CD4-positive, alpha-beta T cell treated with Interleukin-6 for 4 hours (primary cell): ENCODE data around the gene PJVK.
"Not testable (repeated sequence)": the region's sequence is repeated elsewhere in the genome, so short reads cannot be mapped to it uniquely, and the experiment has no call there.

Experiments
- DNase-seq: peaks from one replicate; pipeline ENCODE4 v3.0.0-alpha.2; 2020; ENCODE audit warnings: mixed read lengths

The PJVK gene, protein sequence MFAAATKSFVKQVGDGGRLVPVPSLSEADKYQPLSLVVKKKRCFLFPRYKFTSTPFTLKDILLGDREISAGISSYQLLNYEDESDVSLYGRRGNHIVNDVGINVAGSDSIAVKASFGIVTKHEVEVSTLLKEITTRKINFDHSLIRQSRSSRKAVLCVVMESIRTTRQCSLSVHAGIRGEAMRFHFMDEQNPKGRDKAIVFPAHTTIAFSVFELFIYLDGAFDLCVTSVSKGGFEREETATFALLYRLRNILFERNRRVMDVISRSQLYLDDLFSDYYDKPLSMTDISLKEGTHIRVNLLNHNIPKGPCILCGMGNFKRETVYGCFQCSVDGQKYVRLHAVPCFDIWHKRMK

GRCh38 chr2:178450774-178451525 is at the start of gene PJVK, which contains the start of gene PRKRA:
Gene PJVK, plus strand, starts transcription at chr2:178451378. Its CDS starts 2,032 bp downstream, at chr2:178453410.
Gene PRKRA, minus strand, starts transcription at chr2:178451175. Its CDS starts 145 bp downstream, at chr2:178451030.
- DNase-seq = peak; percentile 96

- no peak for DNase-seq
Measured at GRCh38 chr2:178401994-178402437, 49.2 kb upstream of the PJVK start.

GRCh38 chr2:178403671-178404306 is 47.4 kb upstream of the PJVK start:
- no peak for DNase-seq

DNA sequence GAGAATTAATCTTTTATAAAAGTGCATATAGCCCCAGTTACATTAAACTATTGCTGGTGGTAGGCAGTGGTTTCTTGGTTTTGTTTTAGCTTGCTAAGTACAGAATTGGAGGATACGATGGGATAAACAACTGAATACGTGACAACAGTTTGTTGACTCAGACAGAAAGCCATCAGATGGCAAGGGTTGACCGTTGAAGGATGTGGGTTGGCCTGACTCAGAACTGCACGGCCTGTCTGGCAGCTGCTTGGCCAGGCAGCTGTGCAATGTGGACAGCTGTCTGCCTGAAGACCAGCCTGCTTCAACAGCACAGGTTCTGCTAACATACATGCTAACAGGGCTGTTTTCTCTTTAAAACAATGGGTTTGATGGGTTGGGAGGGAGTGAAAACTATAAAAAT is 46.8 kb upstream of the PJVK start:
- no peak for DNase-seq

DNA sequence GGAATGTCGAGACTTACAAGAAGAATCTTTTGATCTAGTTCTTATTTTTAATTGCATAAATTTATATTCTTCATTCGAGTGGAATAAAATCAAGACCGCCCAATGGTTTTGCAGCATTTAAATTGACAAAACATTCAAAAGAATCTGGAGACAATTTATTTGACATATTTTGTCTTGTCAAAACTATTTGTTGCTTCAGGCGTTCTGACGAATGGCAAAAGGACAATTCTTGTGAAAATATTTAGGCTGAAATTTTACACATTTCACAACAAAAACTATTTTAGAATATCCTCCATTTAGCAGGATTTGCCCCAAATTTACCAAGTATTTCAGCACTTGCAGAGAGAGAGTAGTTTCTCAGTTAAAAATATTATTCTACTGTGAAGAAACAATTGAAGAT is 41.9 kb upstream of the PJVK start:
- DNase-seq = no peak

GRCh38 chr2:178412047-178412446 is 39.1 kb upstream of the PJVK start:
- no peak for DNase-seq

GRCh38 chr2:178412453-178412852 is 38.7 kb upstream of the PJVK start:
- not testable (repeated sequence) for DNase-seq

DNA sequence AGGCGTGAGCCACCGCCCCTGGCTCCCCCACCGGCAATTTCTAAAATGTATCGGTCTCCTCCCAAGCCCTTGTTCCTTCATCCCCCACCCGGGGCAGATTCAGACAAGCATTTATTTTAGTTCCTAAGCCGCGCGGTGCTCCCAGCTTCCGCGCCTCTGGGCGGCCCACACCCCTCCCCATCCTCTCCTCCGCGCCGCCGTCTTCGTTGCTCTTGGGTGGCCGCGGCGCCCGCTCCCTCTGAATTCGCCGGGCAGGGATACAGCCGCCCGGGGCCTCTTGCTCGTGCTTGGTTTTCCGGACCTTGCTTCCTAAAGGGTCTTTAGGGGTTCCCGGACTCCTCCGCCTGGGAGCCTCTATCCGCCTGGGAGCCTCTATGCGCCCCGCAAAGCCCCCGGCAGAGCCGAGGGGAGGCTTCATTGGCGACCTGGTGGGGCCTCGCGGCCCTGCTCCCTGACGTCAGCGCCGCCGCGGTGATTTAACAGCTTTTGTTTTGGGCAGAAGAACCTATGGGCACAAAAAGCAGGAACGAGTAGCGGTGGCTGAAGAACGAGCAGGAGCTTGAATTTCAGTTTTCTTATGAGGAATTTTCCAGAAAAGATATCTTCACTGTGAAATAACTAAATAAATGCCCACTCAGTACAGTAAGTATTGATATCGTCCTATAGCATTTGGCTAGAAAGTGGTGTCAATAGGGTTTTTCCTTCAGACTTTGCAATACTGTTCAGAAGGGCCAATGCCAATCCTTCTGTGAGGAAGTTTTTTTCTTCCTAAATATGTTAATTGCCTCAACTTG is 37.5 kb upstream of the PJVK start:
- peak; percentile 81 for DNase-seq

DNA sequence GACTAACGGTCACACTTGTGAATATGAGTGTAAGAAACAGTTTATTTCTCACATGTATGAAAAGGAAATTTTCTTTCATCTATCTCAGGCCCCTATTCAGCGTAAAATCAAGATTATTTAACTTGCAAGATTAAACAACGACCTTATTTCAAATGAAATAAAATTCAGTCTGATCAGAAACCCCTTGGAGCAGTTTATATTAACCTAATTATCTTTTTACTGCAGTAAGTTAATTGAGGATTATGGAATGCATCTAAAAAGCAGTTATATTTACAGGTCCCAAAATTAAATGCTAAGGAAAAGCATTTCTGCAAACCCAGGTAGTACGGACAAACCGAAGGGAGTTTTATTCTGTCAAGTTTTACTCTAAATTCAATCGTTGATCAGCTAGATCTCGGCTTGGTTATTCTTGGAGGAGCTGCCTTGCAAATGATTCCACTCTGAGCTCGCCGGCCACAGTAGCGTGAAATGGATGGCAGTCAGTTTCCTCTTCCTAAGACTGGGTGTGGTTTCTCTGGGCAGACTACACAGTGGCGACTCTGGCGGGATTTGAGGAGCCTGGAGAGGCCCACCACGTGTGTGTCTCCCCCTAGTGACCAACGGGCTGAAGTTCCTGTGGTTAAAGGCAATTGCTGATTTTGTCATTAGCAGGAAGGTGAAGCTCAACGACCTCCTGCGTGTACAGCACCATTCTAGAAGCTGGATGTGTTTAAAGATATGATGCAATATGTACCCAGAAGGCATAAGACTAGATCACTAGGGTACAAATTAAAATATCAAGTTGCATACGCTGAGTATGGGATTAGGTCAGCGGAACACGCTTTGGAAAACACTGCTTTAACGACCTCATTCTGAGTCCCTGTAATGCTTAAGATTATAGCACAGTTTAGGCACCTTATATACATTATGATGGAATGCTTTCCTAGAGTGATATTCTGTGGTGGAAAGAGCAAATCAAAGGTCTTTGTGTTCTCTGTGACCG is 36.6 kb upstream of the PJVK start:
- DNase-seq = peak; percentile 80

GRCh38 chr2:178415979-178416378 is 35.2 kb upstream of the PJVK start:
- DNase-seq = no peak

- DNase-seq = no peak
Measured at GRCh38 chr2:178417916-178418315, 33.3 kb upstream of the PJVK start.

DNA sequence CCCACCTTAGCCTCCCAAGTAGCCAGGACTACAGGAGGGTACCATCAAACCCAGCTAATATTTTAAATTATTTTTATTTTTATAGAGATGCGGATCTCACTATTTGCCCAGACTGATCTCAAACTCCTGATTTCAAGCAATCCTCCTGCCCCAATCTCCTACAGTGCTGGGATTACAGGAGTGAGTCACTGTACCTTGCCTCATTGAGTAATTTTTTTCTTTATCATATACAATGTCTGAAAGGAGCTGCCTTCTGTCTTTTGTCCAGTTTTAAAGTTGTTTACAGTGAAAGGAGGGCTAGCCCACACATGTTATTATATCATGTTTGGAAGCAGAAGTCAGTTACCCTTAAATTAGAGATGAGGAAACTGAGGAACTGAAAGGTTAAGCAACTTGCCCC is 32.8 kb upstream of the PJVK start:
- no peak for DNase-seq

DNA sequence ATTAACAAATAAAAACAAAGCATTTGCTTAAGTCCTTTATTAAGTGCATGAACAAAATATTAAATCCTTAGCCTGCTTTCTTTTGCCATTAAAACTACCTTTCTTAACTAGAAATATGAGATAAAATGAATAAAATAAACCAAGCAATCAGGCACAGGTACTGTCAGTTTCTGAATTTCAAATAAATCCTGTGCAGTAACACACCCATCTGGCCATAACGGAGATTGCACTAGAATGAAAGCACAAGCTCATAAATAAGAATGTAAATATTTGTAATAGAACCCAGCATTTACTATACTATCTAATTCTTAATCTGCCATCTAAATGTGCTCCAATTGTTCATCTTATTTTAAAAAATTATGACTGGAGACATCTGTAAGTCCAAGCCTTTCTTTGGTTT is 32.1 kb upstream of the PJVK start:
- DNase-seq = no peak

DNA sequence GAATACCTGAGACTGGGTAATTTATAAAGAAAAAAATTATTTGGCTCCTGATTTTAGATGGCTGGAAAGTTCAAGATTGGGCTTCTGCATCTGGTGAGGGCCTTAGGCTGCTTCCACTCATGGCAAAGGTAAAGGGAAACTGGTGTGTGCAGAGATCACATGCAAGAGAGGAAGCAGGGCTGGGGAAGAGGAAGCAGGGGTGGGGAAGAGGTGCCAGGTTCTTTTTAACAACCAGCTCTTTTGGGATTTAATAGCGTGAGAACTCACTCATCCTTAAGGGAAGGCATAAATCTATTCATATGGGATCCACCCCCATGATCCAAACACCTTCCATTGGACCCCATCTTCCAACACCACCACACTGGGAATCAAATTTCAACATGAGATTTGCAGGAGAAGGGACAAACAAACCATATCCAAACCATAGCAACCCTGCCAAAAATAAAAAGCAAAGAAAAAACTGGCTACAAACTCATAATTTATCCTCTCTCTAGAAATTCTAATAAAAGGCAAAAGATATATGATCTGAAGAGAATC is 30.6 kb upstream of the PJVK start:
- no peak for DNase-seq

DNA sequence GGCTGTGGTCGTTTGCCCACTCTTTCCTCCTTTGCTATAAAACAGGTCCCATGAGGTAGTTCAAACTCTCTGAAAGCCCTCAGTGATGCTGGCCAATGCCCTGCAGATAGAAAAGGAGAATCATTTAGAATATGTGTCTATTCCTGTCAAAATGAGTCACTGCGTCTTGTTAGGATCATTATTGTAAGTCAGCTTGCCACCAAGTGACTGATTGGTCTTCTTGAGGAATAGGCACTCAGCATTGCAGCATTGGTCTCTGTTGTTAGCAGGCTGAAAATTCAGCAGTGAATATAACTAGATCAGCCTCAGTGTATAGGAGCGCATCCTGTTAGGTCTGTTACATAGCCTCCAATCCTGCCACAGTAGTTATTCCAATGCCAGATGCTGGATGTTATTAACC is 29.1 kb upstream of the PJVK start:
- no peak for DNase-seq

- DNase-seq = not testable (repeated sequence)
Measured at GRCh38 chr2:178423746-178424145, 27.4 kb upstream of the PJVK start.

DNA sequence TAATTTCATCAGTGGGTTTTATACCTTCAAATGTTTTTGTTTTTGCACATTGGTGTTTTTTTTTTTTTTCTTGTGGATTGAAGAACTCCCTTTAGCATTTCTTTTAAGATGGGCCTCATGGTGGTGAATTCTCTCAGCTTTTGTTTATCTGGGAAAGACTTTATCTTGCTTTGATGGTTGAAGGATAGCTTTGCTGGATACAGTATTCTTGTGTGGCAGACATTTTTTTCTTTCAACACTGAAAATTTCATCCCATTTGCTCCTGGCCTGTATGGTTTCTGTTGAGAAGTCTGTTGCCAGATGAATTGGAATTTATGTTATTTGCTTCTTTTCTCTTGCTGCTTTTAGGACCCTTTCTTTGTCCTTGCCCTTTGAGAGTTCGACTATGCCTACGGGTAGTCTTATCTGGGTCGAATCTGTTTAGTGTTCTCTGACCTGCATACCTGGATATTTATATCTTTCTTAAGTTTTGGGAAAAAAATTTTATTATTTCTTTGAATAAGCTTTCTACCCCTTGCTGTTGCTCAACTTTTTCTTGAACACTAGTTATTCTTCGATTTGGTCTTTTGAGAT is 25.8 kb upstream of the PJVK start:
- no peak for DNase-seq

- DNase-seq = no peak
Measured at GRCh38 chr2:178426388-178426787, 24.8 kb upstream of the PJVK start.

- DNase-seq = no peak
Measured at GRCh38 chr2:178427458-178427857, 23.7 kb upstream of the PJVK start.

DNA sequence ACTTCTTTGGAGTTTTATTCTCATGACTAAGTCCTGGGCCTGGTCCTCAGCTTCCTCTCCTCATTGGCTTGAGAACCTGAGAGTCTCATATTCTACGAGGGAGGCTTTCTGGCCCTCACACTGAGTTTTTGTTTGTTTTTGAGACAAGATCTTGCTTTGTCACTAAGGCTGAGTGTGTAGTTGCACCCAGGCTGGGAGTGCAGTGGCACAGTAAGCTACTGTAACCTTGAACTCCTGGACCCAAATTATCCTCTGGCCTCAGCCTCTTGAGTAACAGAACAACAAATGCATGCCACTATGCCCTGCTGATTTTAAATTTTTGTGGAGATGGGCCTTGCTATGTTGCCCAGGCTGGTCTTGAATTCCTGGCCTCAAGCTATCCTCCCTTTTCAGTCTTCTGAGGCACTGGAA is 22.8 kb upstream of the PJVK start:
- DNase-seq = no peak

GRCh38 chr2:178429336-178429735 is 21.8 kb upstream of the PJVK start:
- no peak for DNase-seq
